ENCODE data around the gene IKZF3.

Gene IKZF3

DNA sequence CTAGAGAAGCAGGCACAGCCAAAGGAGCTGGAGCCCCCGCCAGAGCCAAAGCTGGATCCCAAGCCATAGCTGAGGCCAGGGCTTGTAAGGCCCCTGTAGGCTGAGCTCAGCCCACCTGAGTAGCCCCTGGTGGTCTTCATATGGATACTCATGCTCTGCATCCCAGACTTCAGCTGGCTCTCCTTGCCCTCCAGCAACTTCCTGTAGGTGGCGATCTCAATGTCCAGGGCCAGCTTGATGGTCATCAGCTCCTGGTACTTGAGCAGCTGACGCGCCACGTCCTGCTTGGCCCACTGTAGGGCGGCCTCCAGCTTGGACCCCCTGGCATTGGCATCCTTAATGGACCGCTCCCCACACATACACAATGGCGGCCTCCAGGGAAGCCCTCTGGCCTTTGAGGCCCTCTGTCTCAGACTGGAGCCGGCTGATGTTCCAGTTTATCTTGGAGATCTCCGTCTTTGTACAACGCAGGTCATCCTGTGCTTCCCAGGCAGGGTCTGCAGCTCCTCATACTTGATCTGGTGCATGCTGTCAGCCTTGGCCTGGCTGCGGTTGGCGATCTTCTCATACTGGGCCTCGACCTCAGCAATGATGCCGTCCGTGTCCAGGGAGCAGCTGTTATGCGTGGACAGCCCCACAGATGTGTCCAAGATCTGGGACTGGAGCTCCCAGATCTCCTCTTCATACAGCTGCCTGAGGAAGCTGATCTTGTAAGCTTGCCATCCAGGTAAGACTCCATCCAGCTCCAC is 28.9 kb downstream of the IKZF3 start:
- no peaks in the 10 kb centered on the region for H3K27me3 ChIP-seq (ENCODE audit: insufficient read depth, low read length, poor library complexity, severe bottlenecking)
- no peaks in the 10 kb centered on the region; the same call in 1 of the 2 replicates for H3K9me3 ChIP-seq (ENCODE audit: insufficient read depth, low read depth, low read length)
- H3F3A ChIP-seq (ENCODE audit: low read depth): no peaks in the 10 kb centered on the region
- no peaks in the 10 kb centered on the region for H3K9me2 ChIP-seq (replicated peaks; ENCODE audit: low read depth, low read length)
- no peaks in the 10 kb centered on the region for H3K36me3 ChIP-seq (ENCODE audit: insufficient read depth, low read length)
- H3K4me1 ChIP-seq (ENCODE audit: insufficient read depth, low read length, poor library complexity, severe bottlenecking): no peaks in the 10 kb centered on the region
- H4K20me1 ChIP-seq (ENCODE audit: insufficient read depth, low read length, poor library complexity, severe bottlenecking): no peaks in the 10 kb centered on the region
- H3K9ac ChIP-seq (ENCODE audit: low read depth, low read length, poor library complexity, severe bottlenecking): no peak overlapping the region
- H3K4me2 ChIP-seq (ENCODE audit: low read depth, low read length, poor library complexity, severe bottlenecking): no peak overlapping the region
- no peak overlapping the region for H2AFZ ChIP-seq (ENCODE audit: low read length)
- no peaks in the 10 kb centered on the region for H3K79me2 ChIP-seq (ENCODE audit: insufficient read depth, low read length)
- no peak overlapping the region for H3K4me3 ChIP-seq (ENCODE audit: low read length, poor library complexity, severe bottlenecking)
- TF ChIP-seq EZH2phosphoT487 (IDR thresholded peaks at IDR 0.05; ENCODE audit: borderline replicate concordance): no peak
- TF ChIP-seq, protein P1, sequence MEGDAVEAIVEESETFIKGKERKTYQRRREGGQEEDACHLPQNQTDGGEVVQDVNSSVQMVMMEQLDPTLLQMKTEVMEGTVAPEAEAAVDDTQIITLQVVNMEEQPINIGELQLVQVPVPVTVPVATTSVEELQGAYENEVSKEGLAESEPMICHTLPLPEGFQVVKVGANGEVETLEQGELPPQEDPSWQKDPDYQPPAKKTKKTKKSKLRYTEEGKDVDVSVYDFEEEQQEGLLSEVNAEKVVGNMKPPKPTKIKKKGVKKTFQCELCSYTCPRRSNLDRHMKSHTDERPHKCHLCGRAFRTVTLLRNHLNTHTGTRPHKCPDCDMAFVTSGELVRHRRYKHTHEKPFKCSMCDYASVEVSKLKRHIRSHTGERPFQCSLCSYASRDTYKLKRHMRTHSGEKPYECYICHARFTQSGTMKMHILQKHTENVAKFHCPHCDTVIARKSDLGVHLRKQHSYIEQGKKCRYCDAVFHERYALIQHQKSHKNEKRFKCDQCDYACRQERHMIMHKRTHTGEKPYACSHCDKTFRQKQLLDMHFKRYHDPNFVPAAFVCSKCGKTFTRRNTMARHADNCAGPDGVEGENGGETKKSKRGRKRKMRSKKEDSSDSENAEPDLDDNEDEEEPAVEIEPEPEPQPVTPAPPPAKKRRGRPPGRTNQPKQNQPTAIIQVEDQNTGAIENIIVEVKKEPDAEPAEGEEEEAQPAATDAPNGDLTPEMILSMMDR (conservative IDR thresholded peaks at IDR 0.05; ENCODE audit: low read length): peak; percentile 13; the same call in 1 of the 2 replicates

DNA sequence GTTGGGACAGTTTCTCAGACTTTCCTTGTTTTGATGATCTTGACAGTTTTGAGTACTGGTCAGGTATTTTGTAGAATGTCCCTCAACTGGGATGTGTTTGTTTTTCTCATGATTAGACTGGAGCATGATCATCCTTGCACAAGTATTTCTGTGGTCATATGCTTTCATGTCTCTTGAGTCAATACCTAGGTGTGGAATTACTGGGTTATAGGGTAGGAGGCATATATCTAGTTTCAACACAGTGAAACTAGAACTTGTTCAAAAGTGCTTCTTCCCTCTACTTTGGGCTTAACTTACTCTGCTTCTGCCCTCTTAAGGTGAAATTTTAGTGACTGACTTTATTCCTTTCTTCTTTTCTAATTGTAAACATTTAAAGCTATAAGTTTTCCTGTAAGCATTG is 30.1 kb downstream of the IKZF3 start:
- Histone ChIP-seq H3K4me2 (ENCODE audit: low read depth, low read length, poor library complexity, severe bottlenecking) (no peak overlapping the region), H3K4me1 (ENCODE audit: insufficient read depth, low read length, poor library complexity, severe bottlenecking) (no peaks in the 10 kb centered on the region), H2AFZ (ENCODE audit: low read length) (no peak overlapping the region), H3K79me2 (ENCODE audit: insufficient read depth, low read length) (no peaks in the 10 kb centered on the region), H4K20me1 (ENCODE audit: insufficient read depth, low read length, poor library complexity, severe bottlenecking) (no peaks in the 10 kb centered on the region), H3F3A (ENCODE audit: low read depth) (no peaks in the 10 kb centered on the region), H3K9me3 (ENCODE audit: insufficient read depth, low read depth, low read length) (no peaks in the 10 kb centered on the region; the same call in 1 of the 2 replicates), H3K9me2 (replicated peaks; ENCODE audit: low read depth, low read length) (no peaks in the 10 kb centered on the region), H3K9ac (ENCODE audit: low read depth, low read length, poor library complexity, severe bottlenecking) (no peak overlapping the region), H3K27me3 (ENCODE audit: insufficient read depth, low read length, poor library complexity, severe bottlenecking) (no peaks in the 10 kb centered on the region), H3K4me3 (ENCODE audit: low read length, poor library complexity, severe bottlenecking) (no peak overlapping the region), H3K36me3 (ENCODE audit: insufficient read depth, low read length) (no peaks in the 10 kb centered on the region)
- TF ChIP-seq, protein P1 (conservative IDR thresholded peaks at IDR 0.05; ENCODE audit: low read length): no peak
- TF ChIP-seq EZH2phosphoT487 (IDR thresholded peaks at IDR 0.05; ENCODE audit: borderline replicate concordance): no peak

DNA sequence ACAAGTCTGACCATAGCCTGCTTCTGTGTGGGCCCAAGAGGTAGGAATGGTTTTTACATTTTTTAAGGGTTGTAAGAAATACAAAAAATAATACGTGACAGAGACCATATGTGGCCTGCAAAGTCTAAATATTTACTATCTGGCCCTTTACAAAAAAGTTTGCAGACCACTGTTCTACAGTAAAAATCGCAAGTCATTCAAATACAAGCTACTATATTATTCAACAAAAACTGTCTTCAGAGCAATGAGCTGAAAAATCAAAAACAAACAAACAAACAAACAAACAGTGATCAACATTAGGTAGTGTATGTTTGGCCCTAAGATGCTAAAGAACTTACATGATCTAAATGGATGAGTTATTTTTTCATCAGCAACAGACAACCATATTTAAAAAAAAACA is 32.5 kb downstream of the IKZF3 start:
- H3K4me1 ChIP-seq (ENCODE audit: insufficient read depth, low read length, poor library complexity, severe bottlenecking): no peaks in the 10 kb centered on the region
- H3K79me2 ChIP-seq (ENCODE audit: insufficient read depth, low read length): no peaks in the 10 kb centered on the region
- H3F3A ChIP-seq (ENCODE audit: low read depth): no peaks in the 10 kb centered on the region
- H4K20me1 ChIP-seq (ENCODE audit: insufficient read depth, low read length, poor library complexity, severe bottlenecking): no peaks in the 10 kb centered on the region
- H3K4me3 ChIP-seq (ENCODE audit: low read length, poor library complexity, severe bottlenecking): no peak overlapping the region
- H3K9ac ChIP-seq (ENCODE audit: low read depth, low read length, poor library complexity, severe bottlenecking): no peak overlapping the region
- H3K9me3 ChIP-seq (ENCODE audit: insufficient read depth, low read depth, low read length): no peaks in the 10 kb centered on the region
- no peaks in the 10 kb centered on the region for H3K36me3 ChIP-seq (ENCODE audit: insufficient read depth, low read length)
- no peaks in the 10 kb centered on the region for H3K27me3 ChIP-seq (ENCODE audit: insufficient read depth, low read length, poor library complexity, severe bottlenecking)
- H3K9me2 ChIP-seq (replicated peaks; ENCODE audit: low read depth, low read length): no peaks in the 10 kb centered on the region
- H3K4me2 ChIP-seq (ENCODE audit: low read depth, low read length, poor library complexity, severe bottlenecking): no peak overlapping the region
- no peak overlapping the region for H2AFZ ChIP-seq (ENCODE audit: low read length)
- TF ChIP-seq EZH2phosphoT487 (IDR thresholded peaks at IDR 0.05; ENCODE audit: borderline replicate concordance): no peak
- TF ChIP-seq, protein P1 (conservative IDR thresholded peaks at IDR 0.05; ENCODE audit: low read length): no peak

Data from Loucy (cell line).